H9 (cell line): ENCODE measurements around the gene NPM3. TPM values are rescaled to one million over a fixed set of nuclear protein-coding genes. Genes with fewer than 3 reads are reported as not detected.
A peak's percentile ranks its signal among the peaks of the same experiment; 100 is the strongest.

Experiments used
- DNase-seq: peaks from one replicate; pipeline ENCODE4 v3.0.0-alpha.2; 2017
- H2AFZ ChIP-seq: one replicate; pipeline ENCODE4 v1.6.1; 2013; ENCODE audit warnings: mild to moderate bottlenecking, low read length, control low read depth, moderate library complexity
- H2AK5ac ChIP-seq: 2 replicates; pipeline ENCODE4 v1.6.1; 2013; ENCODE audit warnings: low read length, control low read depth, mixed read lengths; ENCODE audit not compliant: insufficient read length
- H2BK120ac ChIP-seq: one replicate; pipeline ENCODE4 v1.6.1; 2013; ENCODE audit warnings: low read depth, mild to moderate bottlenecking, low read length, control low read depth, inconsistent platforms; ENCODE audit not compliant: poor library complexity, severe bottlenecking
- H2BK12ac ChIP-seq: 2 replicates; pipeline ENCODE4 v1.6.1; 2013; ENCODE audit warnings: low read length, control low read depth, mixed read lengths, low read depth; ENCODE audit not compliant: insufficient read length
- H2BK15ac ChIP-seq: 2 replicates; pipeline ENCODE4 v1.6.1; 2013; ENCODE audit warnings: low read depth, low read length, control low read depth
- H2BK20ac ChIP-seq: one replicate; pipeline ENCODE4 v1.6.1; 2013; ENCODE audit warnings: low read depth, mild to moderate bottlenecking, low read length, control low read depth, inconsistent platforms; ENCODE audit not compliant: poor library complexity, severe bottlenecking
- H2BK5ac ChIP-seq: 2 replicates; pipeline ENCODE4 v1.6.1; 2013; ENCODE audit warnings: low read length, control low read depth, mixed read lengths; ENCODE audit not compliant: insufficient read length
- H3K14ac ChIP-seq: 2 replicates; pipeline ENCODE4 v1.6.1; 2013; ENCODE audit warnings: low read length, control low read depth; ENCODE audit not compliant: insufficient read depth
- H3K18ac ChIP-seq: 2 replicates; pipeline ENCODE4 v1.6.1; 2013; ENCODE audit warnings: low read depth, mild to moderate bottlenecking, mixed read lengths, low read length, control low read depth; ENCODE audit not compliant: insufficient read length
- H3K23ac ChIP-seq: 2 replicates; pipeline ENCODE4 v1.6.1; 2013; ENCODE audit warnings: low read length, control low read depth, mixed read lengths, low read depth; ENCODE audit not compliant: insufficient read length
- H3K23me2 ChIP-seq: 2 replicates; pipeline ENCODE4 v1.6.1; 2013; ENCODE audit warnings: low read depth, mild to moderate bottlenecking, mixed read lengths, low read length, control low read depth; ENCODE audit not compliant: insufficient read length, poor library complexity, severe bottlenecking
- H3K27ac ChIP-seq: 2 replicates; pipeline ENCODE4 v1.5.1; 2013; ENCODE audit warnings: low read length, control low read depth, mixed read lengths, low read depth; ENCODE audit not compliant: insufficient read length
- H3K27me3 ChIP-seq: 2 replicates; pipeline ENCODE4 v1.6.1; 2013; ENCODE audit warnings: low read length, control low read depth, inconsistent platforms; ENCODE audit not compliant: insufficient read depth
- H3K4ac ChIP-seq: 2 replicates; pipeline ENCODE4 v1.6.1; 2013; ENCODE audit warnings: low read depth, mild to moderate bottlenecking, control low read depth, inconsistent platforms, low read length, moderate library complexity
- H3K4me1 ChIP-seq: 2 replicates; pipeline ENCODE4 v1.6.1; 2013; ENCODE audit warnings: low read length, control low read depth, inconsistent platforms; ENCODE audit not compliant: insufficient read depth
- H3K4me2 ChIP-seq: 2 replicates; pipeline ENCODE4 v1.6.1; 2013; ENCODE audit warnings: low read length, control low read depth, mixed read lengths; ENCODE audit not compliant: insufficient read length, insufficient read depth
- H3K56ac ChIP-seq: 2 replicates; pipeline ENCODE4 v1.6.1; 2013; ENCODE audit warnings: low read depth, mild to moderate bottlenecking, mixed read lengths, low read length, control low read depth; ENCODE audit not compliant: insufficient read length
- H3K79me1 ChIP-seq: 2 replicates; pipeline ENCODE4 v1.6.1; 2013; ENCODE audit warnings: low read depth, mild to moderate bottlenecking, moderate library complexity, low read length, control low read depth, inconsistent platforms; ENCODE audit not compliant: insufficient read depth, poor library complexity, severe bottlenecking
- H3K79me2 ChIP-seq: 2 replicates; pipeline ENCODE4 v1.6.1; 2013; ENCODE audit warnings: low read length, control low read depth, inconsistent platforms; ENCODE audit not compliant: insufficient read depth
- H3K9ac ChIP-seq: 2 replicates; pipeline ENCODE4 v1.6.1; 2013; ENCODE audit warnings: low read length, control low read depth, mixed read lengths; ENCODE audit not compliant: insufficient read length; ENCODE audit errors: extremely low read depth
- H3K9me3 ChIP-seq: one replicate; pipeline ENCODE4 v1.6.1; 2013; ENCODE audit warnings: low read depth, low read length, inconsistent platforms; ENCODE audit not compliant: control insufficient read depth
- H3T11ph ChIP-seq: one replicate; pipeline ENCODE4 v1.6.1; 2013; ENCODE audit warnings: mild to moderate bottlenecking, low read length, control low read depth, inconsistent platforms
- H4K20me1 ChIP-seq: one replicate; pipeline ENCODE4 v1.6.1; 2013; ENCODE audit not compliant: control insufficient read depth, insufficient read length, insufficient read depth
- H4K5ac ChIP-seq: 2 replicates; pipeline ENCODE4 v1.6.1; 2013; ENCODE audit warnings: low read depth, mild to moderate bottlenecking, mixed read lengths, low read length, control low read depth; ENCODE audit not compliant: insufficient read length
- H4K8ac ChIP-seq: replicated peaks from 2 replicates; pipeline ENCODE4 v1.6.1; 2013; ENCODE audit warnings: low read length, control low read depth, mixed read lengths, low read depth; ENCODE audit not compliant: insufficient read length
- H4K91ac ChIP-seq: 2 replicates; pipeline ENCODE4 v1.6.1; 2013; ENCODE audit warnings: low read depth, mild to moderate bottlenecking, moderate library complexity, mixed read lengths, low read length, control low read depth; ENCODE audit not compliant: insufficient read length
- H3K27ac Mint-ChIP-seq, 3 experiments: 2 replicates in 2 of 3; 3 replicates in 1 of 3; pipeline ENCODE4 v1.8.0; 2020 to 2021; ENCODE audit warnings: mixed read lengths in 3 of 3, mild to moderate bottlenecking in 1 of 3, moderate library complexity in 1 of 3
- H3K27me3 Mint-ChIP-seq: 2 replicates; pipeline ENCODE4 v1.8.0; 2021; ENCODE audit warnings: low read depth, mild to moderate bottlenecking, moderate library complexity, mixed read lengths
- H3K36me3 Mint-ChIP-seq, 3 experiments: 2 replicates in 2 of 3; 3 replicates in 1 of 3; pipeline ENCODE4 v1.8.0; 2020 to 2021; ENCODE audit warnings: low read depth in 3 of 3, mixed read lengths in 3 of 3; ENCODE audit not compliant: insufficient read depth in 1 of 3
- H3K4me1 Mint-ChIP-seq, 2 experiments: 2 replicates each; pipeline ENCODE4 v1.8.0; 2020; ENCODE audit warnings: mixed read lengths in 2 of 2
- H3K4me3 Mint-ChIP-seq, 2 experiments: 2 replicates in 1 of 2; 3 replicates in 1 of 2; pipeline ENCODE4 v1.8.0; 2020 to 2021; ENCODE audit warnings: mild to moderate bottlenecking in 2 of 2, mixed read lengths in 2 of 2, moderate library complexity in 1 of 2
- H3K9me3 Mint-ChIP-seq, 2 experiments: 2 replicates in 1 of 2; 3 replicates in 1 of 2; pipeline ENCODE4 v1.8.0; 2020; ENCODE audit warnings: mild to moderate bottlenecking in 2 of 2, mixed read lengths in 2 of 2, moderate library complexity in 1 of 2
- WGBS: extraction: QIAGEN DNeasy Blood & Tissue Kit; methylation state at CpG from one replicate; pipeline ENCODE4 v1.1.7; 2013; ENCODE audit warnings: missing lambda C conversion rate, low lambda C conversion rate, mixed read lengths; ENCODE audit not compliant: insufficient read length; ENCODE audit errors: extremely low coverage; 5-methylcytosine and 5-hydroxymethylcytosine counted together
- total RNA-seq: library from RNA; stranded (reverse); gene quantifications from 2 replicates; pipeline ENCODE4 v1.2.1, GENCODE V29; 2021
- TF ChIP-seq, protein P1 (sequence below): fragments of 200-600 bp; sonication (generic); conservative IDR thresholded peaks from 3 replicates; pipeline ENCODE4 v1.8.0; 2021; ENCODE audit warnings: antibody characterized with exemption, mild to moderate bottlenecking

Gene NPM3
- total RNA-seq, 1 experiment from 2014 or later: 133 TPM

DNA sequence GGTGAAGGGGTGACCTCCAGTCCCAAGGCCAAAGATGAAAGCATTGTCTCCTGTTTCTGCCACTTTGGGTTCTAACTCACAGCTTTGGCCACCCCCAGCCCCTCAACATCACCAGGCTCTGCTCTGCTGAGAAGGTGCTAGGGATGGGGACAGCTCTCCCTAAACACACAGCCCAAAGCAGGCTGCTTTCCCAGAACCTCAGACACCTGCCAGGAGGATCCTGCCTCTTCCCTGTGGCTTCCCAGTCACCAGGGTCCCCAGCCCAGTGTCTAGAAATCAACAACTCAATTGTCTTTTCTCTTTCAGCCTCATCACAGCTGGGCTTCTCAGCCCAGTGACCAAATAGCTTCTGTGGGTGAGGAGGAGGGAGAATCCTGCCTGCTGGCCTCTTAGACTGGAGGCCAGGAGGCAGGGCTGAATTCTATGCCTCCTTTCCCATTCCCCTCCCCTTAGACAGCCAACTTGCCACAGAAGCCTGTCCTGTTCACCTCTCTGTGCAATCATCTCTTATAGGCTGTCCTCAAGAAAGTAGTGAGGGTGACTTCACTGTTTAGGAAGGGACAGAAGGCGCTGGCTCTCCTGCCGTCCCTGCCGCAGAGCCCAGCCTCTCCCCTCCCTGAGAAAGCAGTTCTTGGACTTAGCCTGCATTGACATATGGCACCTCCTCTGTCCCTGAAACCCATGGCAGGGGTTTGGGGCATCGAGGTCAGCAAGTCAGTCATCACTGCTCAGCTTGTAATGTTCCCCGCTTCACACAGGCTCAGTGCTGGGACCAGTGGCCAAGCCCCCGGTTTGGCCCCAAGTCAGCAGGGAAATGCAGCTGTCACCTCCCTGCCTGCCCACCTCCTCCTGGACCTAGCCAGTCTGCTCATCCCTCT is 11.0 kb downstream of the NPM3 start:
- Histone ChIP-seq H2AFZ (no peak overlapping the region), H2AK5ac (no peak overlapping the region), H4K5ac (no peak overlapping the region), H2BK15ac (no peak overlapping the region), H3K4me1 (peaks cover 7% of the 10 kb centered on the region; the same call in 1 of the 2 replicates), H3K4ac (no peak overlapping the region), H3K79me1 (no peaks in the 10 kb centered on the region), H3T11ph (no peak overlapping the region), H4K20me1 (no peaks in the 10 kb centered on the region), H3K23ac (no peak overlapping the region), H4K8ac (no peak overlapping the region), H3K9me3 (no peaks in the 10 kb centered on the region), H3K56ac (no peak overlapping the region), H3K14ac (no peak overlapping the region), H3K79me2 (no peaks in the 10 kb centered on the region), H3K4me2 (no peak overlapping the region), H3K23me2 (peaks cover 19% of the 10 kb centered on the region), H2BK5ac (no peak overlapping the region), H3K27ac (no peak overlapping the region), H2BK120ac (no peak overlapping the region), H3K9ac (no peak overlapping the region), H4K91ac (no peak overlapping the region), H2BK20ac (no peak overlapping the region), H3K18ac (no peak overlapping the region), H3K27me3 (peaks cover 40% of the 10 kb centered on the region), H2BK12ac (no peak overlapping the region)
- no peaks in the 10 kb centered on the region; a peak in 1 of 5 replicates for H3K9me3 Mint-ChIP-seq
- DNase-seq: no peak
- no peak overlapping the region; a peak in 1 of 5 replicates for H3K4me3 Mint-ChIP-seq
- peaks cover 56% of the 10 kb centered on the region for H3K27me3 Mint-ChIP-seq
- TF ChIP-seq, protein P1, sequence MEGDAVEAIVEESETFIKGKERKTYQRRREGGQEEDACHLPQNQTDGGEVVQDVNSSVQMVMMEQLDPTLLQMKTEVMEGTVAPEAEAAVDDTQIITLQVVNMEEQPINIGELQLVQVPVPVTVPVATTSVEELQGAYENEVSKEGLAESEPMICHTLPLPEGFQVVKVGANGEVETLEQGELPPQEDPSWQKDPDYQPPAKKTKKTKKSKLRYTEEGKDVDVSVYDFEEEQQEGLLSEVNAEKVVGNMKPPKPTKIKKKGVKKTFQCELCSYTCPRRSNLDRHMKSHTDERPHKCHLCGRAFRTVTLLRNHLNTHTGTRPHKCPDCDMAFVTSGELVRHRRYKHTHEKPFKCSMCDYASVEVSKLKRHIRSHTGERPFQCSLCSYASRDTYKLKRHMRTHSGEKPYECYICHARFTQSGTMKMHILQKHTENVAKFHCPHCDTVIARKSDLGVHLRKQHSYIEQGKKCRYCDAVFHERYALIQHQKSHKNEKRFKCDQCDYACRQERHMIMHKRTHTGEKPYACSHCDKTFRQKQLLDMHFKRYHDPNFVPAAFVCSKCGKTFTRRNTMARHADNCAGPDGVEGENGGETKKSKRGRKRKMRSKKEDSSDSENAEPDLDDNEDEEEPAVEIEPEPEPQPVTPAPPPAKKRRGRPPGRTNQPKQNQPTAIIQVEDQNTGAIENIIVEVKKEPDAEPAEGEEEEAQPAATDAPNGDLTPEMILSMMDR: no peak
- H3K27ac Mint-ChIP-seq: peak overlapping the region in 1 of 3 experiments; percentile 75; a peak in 1 of 7 replicates
- H3K4me1 Mint-ChIP-seq: peaks cover 38 to 52% of the 10 kb centered on the region in 2 experiments
- WGBS: no CpG with 5 or more reads among the region's 6 CpGs
- H3K36me3 Mint-ChIP-seq: peaks cover 0 to 5% (median 0%) of the 10 kb centered on the region in 3 experiments; a peak in 3 of 7 replicates
